22Rv1 (cell line): ENCODE results near the gene SRCAP.

Source experiments
- CTCF ChIP-seq: fragments of 450-650 bp; IDR thresholded peaks from 2 replicates; pipeline ENCODE4 v1.5.1; 2017; ENCODE audit warnings: mild to moderate bottlenecking
- ZFX ChIP-seq: fragments of 450-650 bp; IDR thresholded peaks from 2 replicates; pipeline ENCODE4 v1.6.1; 2017; ENCODE audit warnings: antibody characterized with exemption, borderline replicate concordance

GRCh38 chr16:30662449-30662848 lies 36.5 kb upstream of the SRCAP start:
- TF ChIP-seq CTCF (no peak), ZFX (no peak)
